ENCODE results near the gene C19orf25. TPM values are rescaled to one million over a fixed set of nuclear protein-coding genes. Genes with fewer than 3 reads are reported as not detected.

The C19orf25 gene
- total and polyA plus RNA-seq, 9 of the 15 experiments (the other 6 are each of a cell fraction or from before 2014, with no cell fraction given): 0.79 to 96.0 (median 36.1) TPM

GRCh38 chr19:1490311-1491113, 11.5 kb upstream of the C19orf25 start, which contains the start of gene PCSK4 (continued):
- TF ChIP-seq CREB1 (IDR thresholded peaks at IDR 0.05) (peak; percentile 38), CREB1 (CRISPR knock-in tag; IDR thresholded peaks at IDR 0.05) (peak; percentile 58), CEBPZ (IDR thresholded peaks at IDR 0.05; ENCODE audit: borderline replicate concordance, low read depth, low read length) (no peak), IRF9 (tag; IDR thresholded peaks at IDR 0.05) (no peak), ZNF655 (CRISPR knock-in tag; IDR thresholded peaks at IDR 0.05) (no peak), SETDB1 (IDR thresholded peaks at IDR 0.05; ENCODE audit: low read length) (no peak), GTF2A2 (tag; IDR thresholded peaks at IDR 0.05) (no peak), PKNOX1 (IDR thresholded peaks at IDR 0.05) (peak; percentile 86), MEIS2 (IDR thresholded peaks at IDR 0.05; ENCODE audit: partially characterized antibody) (peak; percentile 36), ZBTB26 (CRISPR knock-in tag; IDR thresholded peaks at IDR 0.05) (no peak), HNRNPLL (IDR thresholded peaks at IDR 0.05; ENCODE audit: low read depth, low read length, poor library complexity, severe bottlenecking) (peak; percentile 85), SRSF9 (IDR thresholded peaks at IDR 0.05; ENCODE audit: borderline replicate concordance, low read depth, low read length) (no peak), ZNF12 (CRISPR knock-in tag; IDR thresholded peaks at IDR 0.05) (peak; percentile 43; the same call in 1 of the 2 replicates), PRDM10 (IDR thresholded peaks at IDR 0.05; ENCODE audit: partially characterized antibody) (peak; percentile 99), CXXC5 (CRISPR knock-in tag; IDR thresholded peaks at IDR 0.05) (peak; percentile 64)

All from K562 (cell line).